Motor neuron (in vitro differentiated cells): Measurements from ENCODE around the gene AOAH. TPM values are rescaled to one million over a fixed set of nuclear protein-coding genes. Genes with fewer than 3 reads are reported as not detected.
A peak's percentile ranks its signal among the peaks of the same experiment; 100 is the strongest.

Source experiments
- ATAC-seq, 8 experiments: fragments of 200-7000 bp; cut with Tn5 transposase; replicated peaks in 6 of 8; 2 replicates each; pipeline ENCODE4 v1.8.0; 2021; ENCODE audit warnings: mild to moderate bottlenecking in 8 of 8, moderate library complexity in 8 of 8
- H3K27ac ChIP-seq, 2 donors: fragments of 250-450 bp; sonication (Bioruptor Pico); 2 replicates each; pipeline ENCODE4 v1.9.0; 2021; ENCODE audit warnings: antibody characterized with exemption in 2 of 2, mild to moderate bottlenecking in 2 of 2, moderate library complexity in 1 of 2
- H3K4me1 ChIP-seq, 2 donors: fragments of 250-450 bp; sonication (Bioruptor Pico); replicated peaks in 1 of 2; 2 replicates each; pipeline ENCODE4 v1.6.1; 2021; ENCODE audit warnings: antibody characterized with exemption in 2 of 2, mild to moderate bottlenecking in 2 of 2, moderate library complexity in 1 of 2
- H3K4me3 ChIP-seq, 5 donors: fragments of 250-450 bp; sonication (Bioruptor Pico); 2 replicates each; pipeline ENCODE4 v1.9.0; 2021; ENCODE audit warnings: antibody characterized with exemption in 5 of 5, mild to moderate bottlenecking in 5 of 5, moderate library complexity in 4 of 5
- WGBS, 10 experiments: fragments of 450-650 bp; shearing (Covaris generic); methylation state at CpG; one replicate each; pipeline ENCODE4 v1.0.0; 2022; 5-methylcytosine and 5-hydroxymethylcytosine counted together
- in situ Hi-C, 9 experiments: fragments of 400-800 bp; cut with MboI; loops; one replicate each; pipeline ENCODE4 v1.15.0; 2021; ENCODE audit warnings: low sequenced_read_pairs in 9 of 9, low pct_unique_long_range_greater_than_20kb in 2 of 9; ENCODE audit not compliant: unreplicated experiment in 9 of 9
- total RNA-seq, 8 experiments: library from RNA; unstranded; fragments of 300-600 nt; gene quantifications; 2 replicates each; pipeline versions ENCODE4 v1.2.3 to v1.2.4, GENCODE V29; 2022

Gene AOAH
- total RNA-seq, 8 experiments from 2014 or later: 0.25 to 1.2 (median 0.81) TPM

GRCh38 chr7:36565792-36566356 lies 158.4 kb downstream of the AOAH start:
- WGBS, 10 experiments: 31 to 100% (median 93%) methylated on average over 2 to 5 of the region's 5 CpGs
- Histone ChIP-seq H3K4me3 (no peak overlapping the region), H3K27ac (no peak overlapping the region), H3K4me1 (peaks cover 0 to 3% of the 10 kb centered on the region in 2 donors)
- ATAC-seq: no peak
- in situ Hi-C loops: no loop called here

- 40 to 100% (median 100%) methylated on average over 1 to 2 of the region's 2 CpGs; no CpG with 5 or more reads in 4 of the 10 experiments for WGBS, 10 experiments
- in situ Hi-C loops: no loop called here
- Histone ChIP-seq H3K4me3 (no peak overlapping the region), H3K27ac (no peak overlapping the region), H3K4me1 (no peaks in the 10 kb centered on the region)
- ATAC-seq: no peak
Measured at GRCh38 chr7:36564489-36564888, 159.8 kb downstream of the AOAH start.

GRCh38 chr7:36563706-36564327 lies 160.5 kb downstream of the AOAH start:
- H3K27ac ChIP-seq: no peak overlapping the region
- peak in 2 of 8 experiments; percentile 57 to 65 for ATAC-seq
- no peaks in the 10 kb centered on the region for H3K4me1 ChIP-seq
- WGBS, 10 experiments: 0 to 45% (median 16%) methylated on average over 1 of the region's 1 CpG; no CpG with 5 or more reads in 2 of the 10 experiments
- H3K4me3 ChIP-seq: no peak overlapping the region
- in situ Hi-C loops: no loop called here

- 29 to 100% (median 77%) methylated on average over 1 to 2 of the region's 2 CpGs; no CpG with 5 or more reads in 1 of the 10 experiments for WGBS, 10 experiments
- no peak for ATAC-seq
- Histone ChIP-seq H3K4me1 (no peaks in the 10 kb centered on the region), H3K4me3 (no peak overlapping the region), H3K27ac (no peak overlapping the region)
- in situ Hi-C loops: no loop called here
Measured at GRCh38 chr7:36562121-36562520, 162.2 kb downstream of the AOAH start.

- no peaks in the 10 kb centered on the region for H3K4me1 ChIP-seq
- ATAC-seq: peak in 3 of 8 experiments; percentile 54 to 97 (median 78)
- 0 to 100% (median 0%) methylated on average over 1 to 2 of the region's 2 CpGs; no CpG with 5 or more reads in 3 of the 10 experiments for WGBS, 10 experiments
- H3K4me3 ChIP-seq: no peak overlapping the region
- H3K27ac ChIP-seq: no peak overlapping the region
- in situ Hi-C loops: no loop called here
Measured at GRCh38 chr7:36549029-36549428, 175.3 kb downstream of the AOAH start.

- no peak overlapping the region for H3K4me3 ChIP-seq
- no peak overlapping the region for H3K27ac ChIP-seq
- peak in 2 of 8 experiments; percentile 9 to 37 for ATAC-seq
- WGBS, 10 experiments: 17 to 100% (median 74%) methylated on average over 1 to 5 of the region's 5 CpGs; no CpG with 5 or more reads in 4 of the 10 experiments
- H3K4me1 ChIP-seq: no peaks in the 10 kb centered on the region
- in situ Hi-C loops: no loop called here
Measured at GRCh38 chr7:36547416-36547815, 176.9 kb downstream of the AOAH start.

- in situ Hi-C loops: no loop called here
- no peaks in the 10 kb centered on the region for H3K4me1 ChIP-seq
- no peak overlapping the region for H3K4me3 ChIP-seq
- no peak for ATAC-seq
- no peak overlapping the region for H3K27ac ChIP-seq
- 11 to 88% (median 55%) methylated on average over 1 of the region's 1 CpG; no CpG with 5 or more reads in 3 of the 10 experiments for WGBS, 10 experiments
Measured at GRCh38 chr7:36546331-36546730, 178.0 kb downstream of the AOAH start.

GRCh38 chr7:36545291-36545690 lies 179.0 kb downstream of the AOAH start:
- in situ Hi-C loops: no loop called here
- 40 to 100% (median 80%) methylated on average over 1 to 2 of the region's 2 CpGs; no CpG with 5 or more reads in 5 of the 10 experiments for WGBS, 10 experiments
- no peak for ATAC-seq
- Histone ChIP-seq H3K27ac (no peak overlapping the region), H3K4me3 (no peak overlapping the region), H3K4me1 (no peaks in the 10 kb centered on the region)

GRCh38 chr7:36538126-36538525 lies 186.2 kb downstream of the AOAH start:
- 32 to 94% (median 78%) methylated on average over 2 to 6 of the region's 7 CpGs; no CpG with 5 or more reads in 2 of the 10 experiments for WGBS, 10 experiments
- in situ Hi-C loops: no loop called here
- Histone ChIP-seq H3K27ac (no peak overlapping the region), H3K4me1 (no peaks in the 10 kb centered on the region), H3K4me3 (no peak overlapping the region)
- no peak for ATAC-seq

- WGBS, 10 experiments: 43 to 100% (median 82%) methylated on average over 1 to 8 of the region's 9 CpGs; no CpG with 5 or more reads in 2 of the 10 experiments
- Histone ChIP-seq H3K4me3 (no peak overlapping the region), H3K27ac (no peak overlapping the region), H3K4me1 (no peaks in the 10 kb centered on the region)
- in situ Hi-C loops: no loop called here
- ATAC-seq: no peak
Measured at GRCh38 chr7:36535866-36536664, 188.2 kb downstream of the AOAH start.

- Histone ChIP-seq H3K4me1 (peaks cover 0 to 19% of the 10 kb centered on the region in 2 donors), H3K4me3 (no peak overlapping the region), H3K27ac (no peak overlapping the region)
- ATAC-seq: no peak
- in situ Hi-C loops: no loop called here
- 45 to 100% (median 100%) methylated on average over 1 to 3 of the region's 7 CpGs; no CpG with 5 or more reads in 7 of the 10 experiments for WGBS, 10 experiments
Measured at GRCh38 chr7:36533717-36534116, 190.6 kb downstream of the AOAH start.

- no peak for ATAC-seq
- peaks cover 0 to 20% of the 10 kb centered on the region in 2 donors for H3K4me1 ChIP-seq
- H3K27ac ChIP-seq: no peak overlapping the region
- 25 to 100% (median 84%) methylated on average over 1 to 5 of the region's 5 CpGs; no CpG with 5 or more reads in 2 of the 10 experiments for WGBS, 10 experiments
- in situ Hi-C loops: no loop called here
- H3K4me3 ChIP-seq: no peak overlapping the region
Measured at GRCh38 chr7:36532981-36533499, 191.3 kb downstream of the AOAH start.

GRCh38 chr7:36531951-36532350 lies 192.3 kb downstream of the AOAH start:
- Histone ChIP-seq H3K4me1 (peaks cover under 1 to 20% of the 10 kb centered on the region in 2 donors), H3K4me3 (no peak overlapping the region), H3K27ac (no peak overlapping the region)
- no peak for ATAC-seq
- 37 to 98% (median 96%) methylated on average over 2 to 6 of the region's 7 CpGs; no CpG with 5 or more reads in 5 of the 10 experiments for WGBS, 10 experiments
- in situ Hi-C loops: no loop called here
